ENCODE data around the gene PPP2R5E. TPM values are rescaled to one million over a fixed set of nuclear protein-coding genes. Genes with fewer than 3 reads are reported as not detected.

Gene PPP2R5E
- total and polyA plus RNA-seq, 2 of the 8 experiments (the other 6 are each of a cell fraction or from before 2014, with no cell fraction given) = 6.8 to 64.6 TPM

GRCh38 chr14:63517354-63517753, 25.8 kb downstream of the PPP2R5E start:
- H4K5ac ChIP-seq (ENCODE audit: insufficient read length, low read depth, low read length) = no peak overlapping the region
- TF ChIP-seq SP2 (IDR thresholded peaks at IDR 0.05; ENCODE audit: low read length) (no peak), SUZ12 (IDR thresholded peaks at IDR 0.05; ENCODE audit: low read length) (no peak), CTCF (IDR thresholded peaks at IDR 0.05; ENCODE audit: control extremely low read depth in 1 of 3, insufficient read depth in 1 of 3, low read depth in 1 of 3, low read length in 3 of 3) (no peak), RBBP5 (IDR thresholded peaks at IDR 0.05; ENCODE audit: borderline replicate concordance, low read depth, low read length) (no peak), CEBPB (IDR thresholded peaks at IDR 0.05; ENCODE audit: low read depth, low read length) (no peak), SP4 (IDR thresholded peaks at IDR 0.05; ENCODE audit: low read length) (no peak), SIN3A (conservative IDR thresholded peaks at IDR 0.05 in 1 of 2, IDR thresholded peaks at IDR 0.05 in 1 of 2; ENCODE audit: low read depth in 1 of 2, low read length in 2 of 2) (no peak), EGR1 (IDR thresholded peaks at IDR 0.05; ENCODE audit: borderline replicate concordance, low read depth, low read length) (no peak), MAFK (IDR thresholded peaks at IDR 0.05; ENCODE audit: low read depth, low read length) (no peak), GABPA (IDR thresholded peaks at IDR 0.05; ENCODE audit: borderline replicate concordance, insufficient read depth, low read length) (no peak), CBX5 (IDR thresholded peaks at IDR 0.05; ENCODE audit: low read depth, low read length) (no peak), POLR2AphosphoS5 (IDR thresholded peaks at IDR 0.05; ENCODE audit: low read depth, low read length) (no peak)
- H4K8ac ChIP-seq (ENCODE audit: extremely low read depth, insufficient read depth, low read length) = no peak overlapping the region
- no peaks in the 10 kb centered on the region for H3K23me2 ChIP-seq (ENCODE audit: low read depth, low read length)
- DNase-seq (ENCODE audit: low read depth in 1 of 2, low spot score in 2 of 2) = no peak
- H3K9me3 ChIP-seq (ENCODE audit: insufficient read depth in 2 of 2, low read depth in 1 of 2, low read length in 1 of 2) = peaks cover 0 to under 1% of the 10 kb centered on the region in 2 experiments; a peak in 1 of 4 replicates
- no peak overlapping the region for H2AFZ ChIP-seq (ENCODE audit: low read length)
- H3K27ac ChIP-seq (ENCODE audit: low read depth, low read length) = no peak overlapping the region
- H3K56ac ChIP-seq (replicated peaks; ENCODE audit: insufficient read length, low read depth, low read length) = no peak overlapping the region
- 87% methylated on average over 2 of the region's 2 CpGs; no CpG with 5 or more reads in 1 of the 2 experiments for WGBS, 2 experiments (ENCODE audit: extremely low coverage in 1 of 2, insufficient coverage in 1 of 2, insufficient read length in 1 of 2, insufficient replicate concordance in 2 of 2, low coverage in 1 of 2, low lambda C conversion rate in 2 of 2, missing lambda C conversion rate in 1 of 2)
- peaks cover 7 to 8% of the 10 kb centered on the region in 2 experiments for H4K20me1 ChIP-seq (replicated peaks in 1 of 2; ENCODE audit: control insufficient read depth in 1 of 2, insufficient read depth in 2 of 2, low read length in 2 of 2)
- no peak overlapping the region for H2AK5ac ChIP-seq (ENCODE audit: low read depth, low read length)
- peaks cover 4% of the 10 kb centered on the region for H3K79me1 ChIP-seq (ENCODE audit: low read depth, low read length)
- H3K36me3 ChIP-seq (ENCODE audit: control insufficient read depth in 2 of 4, insufficient read depth in 4 of 4, low read length in 3 of 4) = peaks cover 0 to 4% (median under 1%) of the 10 kb centered on the region in 4 experiments; a peak in 4 of 8 replicates
- H2BK15ac ChIP-seq (ENCODE audit: low read length) = no peak overlapping the region
- FAIRE-seq = no peak
- H3K14ac ChIP-seq (ENCODE audit: insufficient read length) = no peak overlapping the region
- H3K4me3 ChIP-seq (ENCODE audit: extremely low read depth in 1 of 4, insufficient read depth in 2 of 4, low read depth in 3 of 4, low read length in 4 of 4) = no peak overlapping the region
- H3K4me2 ChIP-seq (ENCODE audit: insufficient read depth in 1 of 2, low read depth in 2 of 2, low read length in 2 of 2) = no peak overlapping the region
- H3K4ac ChIP-seq (replicated peaks; ENCODE audit: insufficient read length, low read depth, low read length) = no peak overlapping the region
- no peaks in the 10 kb centered on the region for H3K27me3 ChIP-seq (replicated peaks in 1 of 4; ENCODE audit: control insufficient read depth in 3 of 4, extremely low read depth in 1 of 4, insufficient read depth in 3 of 4, low read length in 3 of 4)
- ChIA-PET CTCF (ENCODE audit: partially characterized antibody) (interaction anchor here (1.2 kb wide), 1 partner anchor 385 kb away, joined by 3 read pairs; no protein-coding TSS in a partner anchor), POLR2A (ENCODE audit: partially characterized antibody) (no interaction called here)
- no peak overlapping the region for H2BK5ac ChIP-seq (ENCODE audit: low read depth, low read length)
- no peak overlapping the region for H3K9ac ChIP-seq (replicated peaks in 1 of 4; ENCODE audit: extremely low read depth in 1 of 4, low read depth in 3 of 4, low read length in 3 of 4)
- H3K23ac ChIP-seq (ENCODE audit: insufficient read length) = no peak overlapping the region
- no peak overlapping the region for H4K91ac ChIP-seq (replicated peaks; ENCODE audit: insufficient read length, low read length)
- H3K4me1 ChIP-seq (replicated peaks in 1 of 4; ENCODE audit: control insufficient read depth in 3 of 4, insufficient read depth in 4 of 4, low read length in 3 of 4) = peaks cover 0 to 4% (median 2%) of the 10 kb centered on the region in 4 experiments; a peak in 4 of 7 replicates
- H3K79me2 ChIP-seq (ENCODE audit: control insufficient read depth in 1 of 2, insufficient read depth in 2 of 2, low read length in 2 of 2) = peaks cover 3 to 68% of the 10 kb centered on the region in 2 experiments; a peak in 3 of 4 replicates
- no peak overlapping the region for H3K18ac ChIP-seq (ENCODE audit: extremely low read depth, low read length)
- H2BK20ac ChIP-seq (ENCODE audit: low read length) = no peak overlapping the region
- no peak overlapping the region for H2BK120ac ChIP-seq (replicated peaks; ENCODE audit: low read depth, low read length)
- no peak overlapping the region for H2BK12ac ChIP-seq (ENCODE audit: low read depth, low read length)

Data from H1 (cell line).